Islet precursor cell (in vitro differentiated cells): ENCODE measurements around the gene HIGD2A.
A peak's percentile ranks its signal among the peaks of the same experiment; 100 is the strongest.

Source experiments
- DNase-seq: peaks from one replicate; pipeline ENCODE4 v3.0.0-alpha.2; 2018

Gene HIGD2A

DNA sequence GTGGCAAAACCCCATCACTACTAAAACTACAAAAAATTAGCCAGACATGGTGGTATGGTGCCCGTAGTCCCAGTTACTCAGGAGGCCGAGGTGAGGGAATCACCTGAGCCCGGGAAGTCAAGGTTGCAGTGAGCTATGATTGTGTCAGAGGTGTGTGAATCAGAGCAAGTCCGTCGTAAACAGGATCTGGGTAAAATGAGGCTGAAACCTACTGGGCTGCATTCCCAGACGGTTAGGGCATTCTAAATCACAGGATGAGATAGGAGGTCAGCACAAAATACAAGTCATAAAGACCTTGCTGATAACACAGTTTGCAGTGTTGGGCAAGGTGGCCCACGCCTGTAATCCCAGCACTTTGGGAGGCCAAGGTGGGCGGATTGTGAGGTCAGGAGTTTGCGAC is 29.7 kb downstream of the HIGD2A start:
- DNase-seq, result peak; percentile 89

DNA sequence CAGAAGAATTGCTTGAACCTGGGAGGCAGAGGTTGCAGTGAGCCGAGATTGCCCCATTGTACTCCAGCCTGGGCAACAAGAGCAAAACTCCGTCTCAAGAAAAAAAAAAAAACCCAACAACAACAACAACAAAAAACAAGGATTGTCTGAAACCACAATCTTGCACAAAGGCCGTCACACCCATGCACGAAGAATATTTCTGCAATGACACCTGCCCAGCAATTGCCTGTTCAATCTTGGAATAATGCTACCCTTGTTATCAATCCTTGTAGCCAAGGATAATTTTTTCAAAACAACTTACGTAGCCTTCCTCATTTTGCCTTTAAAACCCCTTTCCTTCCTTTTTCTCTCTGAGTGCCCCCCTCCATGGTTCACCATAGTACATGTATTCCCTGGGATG is 31.5 kb downstream of the HIGD2A start:
- no peak for DNase-seq

DNA sequence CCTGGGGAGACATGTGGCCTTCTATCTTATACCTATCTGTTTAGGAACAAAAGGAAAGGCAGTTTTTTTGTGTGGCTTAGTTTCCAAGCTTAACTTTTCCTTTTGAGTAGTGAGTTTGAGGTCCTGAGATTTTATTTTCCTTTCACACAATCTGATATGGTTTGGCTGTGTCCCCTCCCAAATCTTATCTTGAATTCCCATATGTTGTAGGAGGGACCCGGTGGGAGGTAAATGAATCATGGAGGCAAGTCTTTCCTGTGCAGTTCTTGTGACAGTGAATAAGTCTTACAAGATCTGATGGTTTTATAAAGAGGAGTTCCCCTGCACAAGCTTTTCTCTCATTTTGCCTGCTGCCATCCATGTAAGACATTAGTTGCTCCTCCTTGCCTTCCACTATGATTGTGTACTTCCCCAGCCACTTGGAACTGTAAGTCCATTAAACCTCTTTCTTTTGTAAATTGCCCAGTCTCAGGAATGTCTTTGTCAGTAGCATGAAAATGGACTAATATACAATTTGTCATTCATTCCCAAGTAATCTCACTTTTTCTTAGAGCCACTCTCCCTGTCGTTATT is 32.5 kb downstream of the HIGD2A start:
- DNase-seq, result no peak

- DNase-seq, result no peak
Observed at GRCh38 chr5:176424181-176424580, 35.6 kb downstream of the HIGD2A start.

- no peak for DNase-seq
Observed at GRCh38 chr5:176425138-176425537, 36.6 kb downstream of the HIGD2A start.

DNA sequence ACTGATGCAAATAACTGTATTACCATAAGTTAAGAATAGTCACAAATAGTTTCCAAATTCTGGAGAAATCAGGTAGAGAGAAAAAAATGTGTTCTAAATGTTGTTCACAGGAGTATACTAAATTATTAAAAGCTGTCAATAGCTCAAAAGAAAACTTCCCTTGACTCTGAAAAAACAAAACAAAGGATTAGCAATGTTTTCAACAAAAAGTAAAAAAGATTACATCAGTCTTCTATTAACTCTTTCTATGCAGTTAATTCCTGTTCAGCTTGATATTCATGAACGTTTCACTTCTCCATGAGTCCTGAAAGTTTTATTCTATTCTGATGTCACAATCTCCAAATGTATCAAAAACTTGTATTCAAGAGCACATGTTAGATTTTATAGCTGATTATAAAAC is 37.2 kb downstream of the HIGD2A start:
- no peak for DNase-seq

DNA sequence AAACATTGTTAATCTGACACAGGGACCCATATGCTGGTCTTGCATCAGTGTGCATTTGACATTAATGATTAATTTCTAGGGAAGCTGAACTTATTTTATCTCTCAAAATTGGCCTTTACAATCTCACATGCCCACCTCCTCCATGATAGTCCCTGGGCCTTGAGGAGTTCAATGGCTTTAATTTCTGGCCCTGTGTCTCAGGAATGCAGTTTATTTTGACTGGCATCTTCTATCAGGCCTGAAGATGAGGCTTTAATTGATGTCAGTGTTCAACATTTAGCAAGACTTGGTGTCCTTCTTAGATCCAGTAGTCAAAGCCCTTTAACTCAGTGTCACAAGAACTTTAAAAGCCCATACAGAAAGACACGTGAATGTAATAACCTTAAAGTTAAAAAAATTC is 38.3 kb downstream of the HIGD2A start:
- DNase-seq, result no peak

- no peak for DNase-seq
Observed at GRCh38 chr5:176427971-176428370, 39.4 kb downstream of the HIGD2A start.

- DNase-seq, result no peak
Observed at GRCh38 chr5:176429972-176430371, 41.4 kb downstream of the HIGD2A start.

- DNase-seq, result no peak
Observed at GRCh38 chr5:176432707-176433106, 44.2 kb downstream of the HIGD2A start.

DNA sequence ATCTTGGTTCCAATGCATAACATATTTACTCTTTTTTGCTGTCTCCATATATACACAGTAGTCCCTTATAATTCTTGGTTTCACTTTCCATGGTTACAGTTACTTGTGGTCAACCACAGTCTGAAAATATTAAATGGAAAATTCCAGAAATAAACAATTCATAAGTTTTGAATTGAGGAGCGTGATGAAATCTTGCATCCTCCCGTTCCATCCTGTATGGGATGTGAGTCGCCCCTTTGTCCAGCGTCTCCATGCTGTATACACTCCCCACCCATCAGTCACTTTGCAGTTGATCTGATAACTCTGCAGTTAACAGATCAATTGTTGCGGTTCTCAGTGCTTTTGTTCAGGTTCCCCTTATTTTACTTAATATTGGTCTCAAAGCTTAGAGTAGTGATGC is 48.1 kb downstream of the HIGD2A start:
- no peak for DNase-seq

DNA sequence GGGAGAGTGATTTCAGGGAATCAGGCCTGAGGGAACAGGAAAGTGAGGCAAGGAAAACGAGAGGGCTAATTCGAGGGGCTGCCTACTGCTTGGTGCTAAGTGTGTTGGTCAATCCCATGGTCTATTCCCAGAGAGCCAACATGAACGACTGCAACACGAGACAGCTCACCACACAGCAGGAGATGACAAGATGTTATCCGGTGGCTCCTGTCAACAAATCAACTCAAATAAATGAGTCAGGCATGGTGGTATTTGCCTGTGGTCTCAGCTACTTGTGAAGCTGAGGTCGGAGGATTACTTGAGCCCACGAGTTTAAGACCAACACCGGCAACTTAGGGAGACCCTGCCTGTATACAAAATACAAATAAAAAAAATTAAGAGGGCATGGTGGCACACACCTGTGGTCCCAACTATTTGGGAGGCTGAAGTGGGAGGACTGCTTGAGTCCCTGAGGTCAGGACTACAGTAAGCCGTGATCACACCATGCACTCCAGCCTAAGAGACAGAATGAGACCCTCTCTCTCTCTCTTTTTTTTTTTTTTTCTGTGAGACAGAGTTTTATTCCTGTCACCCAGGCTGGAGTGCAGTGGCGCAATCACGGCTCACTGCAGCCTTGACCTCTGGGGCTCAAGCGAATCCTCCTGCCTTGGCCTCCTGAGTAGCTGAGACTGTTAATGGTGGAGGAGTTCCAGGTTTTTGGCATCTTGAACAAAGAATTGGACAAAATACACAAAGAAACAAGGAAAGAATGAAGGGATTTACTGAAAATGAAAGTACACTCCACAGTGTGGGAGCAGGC is 50.6 kb downstream of the HIGD2A start:
- DNase-seq, result peak; percentile 63
